A549 (cell line): ENCODE measurements around the gene ADAMTS2. TPM values are rescaled to one million over a fixed set of nuclear protein-coding genes. Genes with fewer than 3 reads are reported as not detected.

Experiments used
- ATAC-seq, 2 experiments: fragments of 200-7000 bp in 1 of 2; fragments of >200 bp in 1 of 2; cut with Nextera tagmentation in 1 of 2; cut with Tn5 transposase in 1 of 2; 3 replicates each; pipeline versions ENCODE4 v1.8.0 to v1.9.1; 2018 to 2020; ENCODE audit warnings: mild to moderate bottlenecking in 1 of 2, moderate library complexity in 1 of 2
- CTCF ChIA-PET: fragments of 300-600 bp; sonication (Branson Sonifier 250); formaldehyde crosslinking; extraction: SDS; loops from one replicate; lab custom pipeline; 2021; ENCODE audit warnings: antibody characterized with exemption, inconsistent platforms; lab: Yijun Ruan, JAX
- POLR2A ChIA-PET: fragments of 350-600 bp; formaldehyde crosslinking; extraction: SDS; loops from one replicate; lab custom pipeline; 2021; ENCODE audit warnings: antibody characterized with exemption, inconsistent platforms; lab: Yijun Ruan, JAX
- DNase-seq, 2 experiments: peaks; one replicate each; pipeline versions ENCODE4 v3.0.0 to v3.0.0-alpha.2; 2011 to 2016; ENCODE audit warnings: low read depth in 1 of 2, low spot score in 1 of 2
- FAIRE-seq: peaks from 2 replicates; lab custom pipeline; 2011; peaks lifted over from hg19 to GRCh38; lab: Jason Lieb, UNC
- H3K27ac ChIP-seq, 2 experiments: fragments of >200 bp; sonication (Bioruptor Twin); formaldehyde crosslinking; 3 replicates each; pipeline ENCODE4 v1.5.1; 2016 to 2017
- H3K4me1 ChIP-seq: fragments of >200 bp; sonication (Bioruptor Twin); formaldehyde crosslinking; 3 replicates; pipeline ENCODE4 v1.6.1; 2016
- H3K4me2 ChIP-seq: fragments of >200 bp; sonication (Bioruptor Twin); formaldehyde crosslinking; 3 replicates; pipeline ENCODE4 v1.6.1; 2016
- H3K4me3 ChIP-seq: fragments of >200 bp; sonication (Bioruptor Twin); formaldehyde crosslinking; 3 replicates; pipeline ENCODE4 v1.5.1; 2016
- H3K9me3 ChIP-seq: fragments of >200 bp; sonication (Bioruptor Twin); formaldehyde crosslinking; 3 replicates; pipeline ENCODE4 v1.6.1; 2016
- ATOH8 ChIP-seq: fragments of 250-450 bp; sonication (Bioruptor Pico); IDR thresholded peaks from 2 replicates; pipeline ENCODE4 v1.5.0; 2020; ENCODE audit warnings: low read depth, mild to moderate bottlenecking, moderate library complexity
- BCL3 ChIP-seq: fragments of >200 bp; sonication (Bioruptor Twin); formaldehyde crosslinking; IDR thresholded peaks from 3 replicates; pipeline ENCODE4 v1.6.1; 2016
- BHLHE40 ChIP-seq: IDR thresholded peaks from 2 replicates; pipeline ENCODE4 v1.6.1; 2012; ENCODE audit warnings: low read depth, low read length, inconsistent platforms
- CBX8 ChIP-seq: fragments of 200-600 bp; sonication (generic); IDR thresholded peaks from 2 replicates; pipeline ENCODE4 v1.6.1; 2016
- E2F6 ChIP-seq: IDR thresholded peaks from 2 replicates; pipeline ENCODE4 v1.6.1; 2012; ENCODE audit warnings: low read depth, borderline replicate concordance
- EHF ChIP-seq: fragments of 250-450 bp; sonication (Bioruptor Pico); IDR thresholded peaks from 2 replicates; pipeline ENCODE4 v1.5.0; 2020; ENCODE audit warnings: mild to moderate bottlenecking
- EP300 ChIP-seq, 2 experiments: fragments of >200 bp; sonication (Bioruptor Twin); formaldehyde crosslinking; IDR thresholded peaks; 2 replicates in 1 of 2; 3 replicates in 1 of 2; pipeline ENCODE4 v1.6.1; 2016 to 2017
- FOXS1 ChIP-seq: fragments of 250-450 bp; sonication (Bioruptor Pico); IDR thresholded peaks from 2 replicates; pipeline ENCODE4 v1.5.0; 2020; ENCODE audit warnings: mild to moderate bottlenecking, moderate library complexity
- GATA3 ChIP-seq: IDR thresholded peaks from 2 replicates; pipeline ENCODE4 v1.6.1; 2012; ENCODE audit warnings: borderline replicate concordance
- HES2 ChIP-seq: fragments of >200 bp; sonication (Bioruptor Twin); formaldehyde crosslinking; IDR thresholded peaks from 2 replicates; pipeline ENCODE4 v1.6.1; 2016
- HEYL ChIP-seq: fragments of 250-450 bp; sonication (Bioruptor Pico); IDR thresholded peaks from 2 replicates; pipeline ENCODE4 v1.8.0; 2021; ENCODE audit warnings: mild to moderate bottlenecking, moderate library complexity
- HOXA7 ChIP-seq: fragments of 250-450 bp; sonication (Bioruptor Pico); IDR thresholded peaks from 2 replicates; pipeline ENCODE4 v1.5.0; 2020; ENCODE audit warnings: mild to moderate bottlenecking, moderate library complexity
- JUN ChIP-seq, 2 experiments: fragments of >200 bp; sonication (Bioruptor Twin); formaldehyde crosslinking; IDR thresholded peaks; 2 replicates in 1 of 2; 3 replicates in 1 of 2; pipeline ENCODE4 v1.6.1; 2016 to 2017
- KDM1A ChIP-seq: fragments of 200-600 bp; sonication (generic); IDR thresholded peaks from 2 replicates; pipeline ENCODE4 v1.6.1; 2016; ENCODE audit warnings: low read depth, mild to moderate bottlenecking
- MAFK ChIP-seq: fragments of 450-650 bp; IDR thresholded peaks from 2 replicates; pipeline ENCODE4 v1.6.1; 2014; ENCODE audit not compliant: partially characterized antibody
- MAX ChIP-seq: IDR thresholded peaks from 2 replicates; pipeline ENCODE4 v1.6.1; 2012
- MYC ChIP-seq: IDR thresholded peaks from 2 replicates; pipeline ENCODE4 v1.6.1; 2012; ENCODE audit warnings: mild to moderate bottlenecking, inconsistent platforms, low read length, improper control_type of control experiment, borderline replicate concordance
- NFE2L2 ChIP-seq: fragments of 150-350 bp; conservative IDR thresholded peaks from 2 replicates; pipeline ENCODE4 v1.6.1; 2014; ENCODE audit warnings: low read length
- NPAS2 ChIP-seq: fragments of 250-450 bp; sonication (Bioruptor Pico); IDR thresholded peaks from 2 replicates; pipeline ENCODE4 v1.8.0; 2022; ENCODE audit warnings: mild to moderate bottlenecking, moderate library complexity, borderline replicate concordance
- NR3C1 ChIP-seq: fragments of >200 bp; sonication (Bioruptor Twin); formaldehyde crosslinking; IDR thresholded peaks from 3 replicates; pipeline ENCODE4 v1.6.1; 2017
- PBX3 ChIP-seq: IDR thresholded peaks from 2 replicates; pipeline ENCODE4 v1.6.1; 2012
- POLR2AphosphoS2 ChIP-seq: conservative IDR thresholded peaks from 2 replicates; pipeline ENCODE4 v1.6.1; 2012; ENCODE audit warnings: low read length, improper control_type of control experiment, inconsistent platforms
- RAD21 ChIP-seq, 2 experiments: fragments of >200 bp in 1 of 2; sonication (Bioruptor Twin) in 1 of 2; formaldehyde crosslinking in 1 of 2; IDR thresholded peaks in 1 of 2; conservative IDR thresholded peaks in 1 of 2; 2 replicates in 1 of 2; 3 replicates in 1 of 2; pipeline ENCODE4 v1.6.1; 2012 to 2018; ENCODE audit warnings: inconsistent platforms in 1 of 2
- RARB ChIP-seq: fragments of 250-450 bp; sonication (Bioruptor Pico); IDR thresholded peaks from 2 replicates; pipeline ENCODE4 v1.8.0; 2021; ENCODE audit warnings: mild to moderate bottlenecking, moderate library complexity
- RCOR1 ChIP-seq: fragments of 150-350 bp; IDR thresholded peaks from 2 replicates; pipeline ENCODE4 v1.6.1; 2014; ENCODE audit warnings: antibody characterized with exemption, low read length, low read depth
- RFX5 ChIP-seq: fragments of 450-650 bp; IDR thresholded peaks from 2 replicates; pipeline ENCODE4 v1.7.1; 2014; ENCODE audit warnings: antibody characterized with exemption, mild to moderate bottlenecking, moderate library complexity
- SREBF2 ChIP-seq: fragments of 450-650 bp; IDR thresholded peaks from 2 replicates; pipeline ENCODE4 v1.6.1; 2014; ENCODE audit warnings: mild to moderate bottlenecking, moderate library complexity
- TP53 ChIP-seq: fragments of 250-450 bp; sonication (Bioruptor Pico); IDR thresholded peaks from 2 replicates; pipeline ENCODE4 v1.5.0; 2021; ENCODE audit warnings: mild to moderate bottlenecking, moderate library complexity
- USF2 ChIP-seq: fragments of 450-650 bp; IDR thresholded peaks from 2 replicates; pipeline ENCODE4 v1.6.1; 2014; ENCODE audit warnings: antibody characterized with exemption
- ZFP36 ChIP-seq: fragments of 450-650 bp; IDR thresholded peaks from 2 replicates; pipeline ENCODE4 v1.6.1; 2014; ENCODE audit warnings: borderline replicate concordance; ENCODE audit not compliant: partially characterized antibody
- ZSCAN20 ChIP-seq: fragments of 250-450 bp; sonication (Bioruptor Pico); IDR thresholded peaks from 2 replicates; pipeline ENCODE4 v1.8.0; 2022; ENCODE audit warnings: mild to moderate bottlenecking, moderate library complexity
- WGBS: methylation state at CpG from one replicate; pipeline ENCODE4 v1.1.6; 2017; ENCODE audit errors: missing lambda C conversion rate; 5-methylcytosine and 5-hydroxymethylcytosine counted together
- polyA plus RNA-seq, 4 experiments: library from polyadenylated mRNA; depleted of rRNA in 3 of 4; stranded (reverse); fragments of >200 nt; fragmentation: RNase III in 1 of 4; extraction: RNeasy Plus Mini Kit Qiagen cat#74134 plus additional on column Dnase treatment in 1 of 4; gene quantifications; 2 replicates in 3 of 4; 3 replicates in 1 of 4; pipeline ENCODE4 v1.2.3, GENCODE V29; 2011 to 2017

Gene ADAMTS2
- polyA plus RNA-seq, 2 of the 4 experiments (the other 2 are of a cell fraction), result not detected

- no peak for FAIRE-seq
- WGBS, result 15% methylated on average over 8 of the region's 8 CpGs
- H3K9me3 ChIP-seq, result peaks cover 17% of the 10 kb centered on the region
- H3K4me3 ChIP-seq, result no peak overlapping the region
- ChIA-PET POLR2A (no interaction called here), CTCF (no interaction called here)
- H3K27ac ChIP-seq, result no peak overlapping the region
- no peaks in the 10 kb centered on the region for H3K4me1 ChIP-seq
- DNase-seq, result no peak
- TF ChIP-seq HOXA7 (CRISPR knock-in tag) (no peak), GATA3 (no peak), NPAS2 (CRISPR knock-in tag) (no peak)
- no peak overlapping the region for H3K4me2 ChIP-seq
- no peak for ATAC-seq
Observed at GRCh38 chr5:179226696-179227095, 118.6 kb downstream of the ADAMTS2 start.

- POLR2A ChIA-PET, result no interaction called here
- ATAC-seq, result no peak
- CTCF ChIA-PET, result no interaction called here
Observed at GRCh38 chr5:179225387-179225786, 119.9 kb downstream of the ADAMTS2 start.

GRCh38 chr5:179224741-179225140, 120.5 kb downstream of the ADAMTS2 start:
- ChIA-PET CTCF (no interaction called here), POLR2A (no interaction called here)
- H3K4me1 ChIP-seq, result no peaks in the 10 kb centered on the region
- WGBS, result 25% methylated on average over 10 of the region's 10 CpGs
- peaks cover 26% of the 10 kb centered on the region for H3K9me3 ChIP-seq
- no peak for FAIRE-seq
- H3K4me3 ChIP-seq, result no peak overlapping the region
- DNase-seq, result no peak
- no peak for ATAC-seq
- no peak overlapping the region for H3K4me2 ChIP-seq
- no peak overlapping the region for H3K27ac ChIP-seq
- TF ChIP-seq BCL3 (no peak), USF2 (no peak), JUN (IDR thresholded peaks at IDR 0.05) (no peak), CBX8 (no peak), NR3C1 (no peak), MAFK (no peak), EP300 (IDR thresholded peaks at IDR 0.05) (no peak), ZSCAN20 (CRISPR knock-in tag) (no peak), MAX (no peak), TP53 (CRISPR knock-in tag) (no peak), POLR2AphosphoS2 (no peak), RAD21 (conservative IDR thresholded peaks at IDR 0.05 in 1 of 2, IDR thresholded peaks at IDR 0.05 in 1 of 2) (no peak), PBX3 (no peak), MYC (no peak)

More at GRCh38 chr5:179225387-179225786, 119.9 kb downstream of the ADAMTS2 start:
- no peak overlapping the region for H3K4me3 ChIP-seq
- WGBS, result 20% methylated on average over 10 of the region's 19 CpGs
- no peak overlapping the region for H3K4me2 ChIP-seq
- H3K27ac ChIP-seq, result no peak overlapping the region
- no peak for TF ChIP-seq USF2
- TF ChIP-seq E2F6, result no peak
- no peak for TF ChIP-seq ATOH8 (CRISPR knock-in tag)
- TF ChIP-seq RARB (CRISPR knock-in tag), result no peak
- TF ChIP-seq NFE2L2, result no peak
- TF ChIP-seq RFX5, result no peak
- TF ChIP-seq ZFP36, result no peak
- no peak for TF ChIP-seq SREBF2
- TF ChIP-seq MAFK, result no peak
- TF ChIP-seq ZSCAN20 (CRISPR knock-in tag), result no peak
- no peak for TF ChIP-seq FOXS1 (CRISPR knock-in tag)
- TF ChIP-seq KDM1A, result no peak
- no peak for TF ChIP-seq RAD21 (conservative IDR thresholded peaks at IDR 0.05 in 1 of 2, IDR thresholded peaks at IDR 0.05 in 1 of 2)
- no peak for TF ChIP-seq BHLHE40
- TF ChIP-seq HES2, result no peak
- TF ChIP-seq HEYL (CRISPR knock-in tag), result no peak
- TF ChIP-seq RCOR1, result no peak
- no peak for TF ChIP-seq EHF (CRISPR knock-in tag)
- DNase-seq, result no peak
- peaks cover 25% of the 10 kb centered on the region for H3K9me3 ChIP-seq
- FAIRE-seq, result no peak
- H3K4me1 ChIP-seq, result no peaks in the 10 kb centered on the region
